Measurements from ENCODE around the gene ART5.
"Not testable (repeated sequence)": the region's sequence is repeated elsewhere in the genome, so short reads cannot be mapped to it uniquely, and the experiment has no call there.

Gene ART5

GRCh38 chr11:3616721-3617460 lies 24.9 kb downstream of the ART5 start:
- no peak for DNase-seq

- DNase-seq: no peak
Measured at GRCh38 chr11:3615998-3616397, 25.8 kb downstream of the ART5 start.

- no peak for DNase-seq
Measured at GRCh38 chr11:3614742-3615171, 27.0 kb downstream of the ART5 start.

GRCh38 chr11:3613998-3614741 lies 27.6 kb downstream of the ART5 start:
- no peak for DNase-seq

DNA sequence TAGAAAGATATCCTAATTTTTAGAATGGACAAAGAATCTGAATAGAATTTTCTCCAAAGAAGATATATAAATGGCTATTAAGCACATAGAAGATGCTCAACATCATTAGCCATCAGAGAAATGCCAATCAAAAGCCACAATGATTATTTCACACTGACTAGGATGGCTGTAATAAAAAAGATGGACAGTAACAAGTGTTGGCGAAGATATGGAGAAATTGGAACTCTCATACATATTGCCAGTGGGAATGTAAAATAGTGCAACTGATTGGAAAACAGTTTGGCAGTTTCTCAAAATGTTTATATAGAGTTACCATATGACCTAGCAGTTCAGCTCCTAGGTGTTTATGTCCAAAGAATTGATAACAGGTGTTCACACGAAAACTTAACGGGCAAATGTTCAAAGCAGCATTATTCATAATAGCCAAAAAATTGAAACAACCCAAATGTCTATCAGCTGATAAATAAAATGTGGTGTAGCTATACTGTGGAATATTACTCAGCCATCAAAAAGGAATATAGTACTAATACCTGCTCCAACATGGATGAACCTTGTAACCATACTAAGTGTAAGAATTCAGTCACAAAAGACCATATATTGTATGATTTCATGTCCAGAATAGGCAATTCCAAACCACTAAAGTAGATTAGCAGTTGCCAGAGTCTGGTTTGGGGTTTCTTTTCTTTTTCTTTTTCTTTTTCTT lies 29.7 kb downstream of the ART5 start:
- no peak for DNase-seq

DNA sequence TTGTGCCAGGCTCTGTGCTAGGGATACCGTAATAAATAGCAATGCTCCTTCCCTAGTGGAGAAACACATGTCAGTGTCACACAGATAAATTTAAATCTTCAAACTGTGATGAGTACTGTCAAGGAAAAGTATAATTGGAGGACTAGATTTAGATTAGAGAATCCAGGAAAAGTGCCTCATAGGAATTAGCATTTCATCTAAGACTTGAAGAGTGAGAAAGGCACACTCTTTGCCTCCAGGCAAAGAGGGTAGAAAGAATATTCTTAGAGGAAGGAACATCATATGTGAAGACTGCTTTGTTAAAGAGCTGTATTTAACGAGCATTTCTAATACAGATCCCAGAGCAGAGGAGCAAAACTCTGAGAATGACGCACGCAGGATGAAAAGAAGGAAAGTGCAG lies 30.9 kb downstream of the ART5 start:
- no peak for DNase-seq

DNA sequence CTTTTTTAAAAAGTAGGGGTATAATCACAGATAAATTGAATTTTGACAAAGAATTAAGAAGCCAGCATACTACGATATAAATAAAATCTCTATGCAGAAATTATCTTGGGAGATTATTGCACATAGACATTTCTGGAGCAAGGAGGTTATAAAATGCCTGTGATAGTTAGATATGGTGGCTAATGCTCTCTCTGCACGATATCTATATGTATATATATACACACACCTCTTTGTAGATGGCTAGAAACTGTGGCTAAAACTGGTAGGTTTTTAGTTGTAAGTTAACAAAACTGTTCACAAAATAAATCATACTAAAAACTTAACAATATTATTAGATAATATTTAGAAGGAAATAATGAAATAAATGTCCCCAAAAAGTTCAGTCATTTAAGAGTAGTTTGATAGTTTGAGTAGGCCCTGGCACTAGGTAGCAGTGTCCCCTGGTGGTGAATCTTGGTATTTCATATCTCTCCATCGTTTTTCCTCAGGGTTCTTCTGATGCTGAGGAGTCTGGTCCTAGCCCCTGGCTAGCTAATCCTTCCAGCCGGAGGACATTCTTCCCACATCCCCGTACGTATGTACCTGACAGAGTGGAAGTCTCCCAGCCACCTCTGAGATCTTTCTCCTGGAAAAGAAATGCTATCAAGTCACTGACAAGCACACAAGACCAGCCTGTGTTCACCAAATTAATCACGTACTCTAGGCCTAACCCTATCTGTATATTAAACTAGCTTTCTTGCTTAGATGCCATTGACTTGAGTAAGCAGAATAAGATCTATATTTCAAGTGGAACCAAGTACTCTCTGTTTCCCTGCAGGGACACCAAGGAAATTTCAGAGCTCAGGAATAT lies 32.2 kb downstream of the ART5 start:
- peak; percentile 7 for DNase-seq

- DNase-seq: no peak
Measured at GRCh38 chr11:3605771-3606203, 36.0 kb downstream of the ART5 start.

- DNase-seq: no peak
Measured at GRCh38 chr11:3605283-3605662, 36.5 kb downstream of the ART5 start.

DNA sequence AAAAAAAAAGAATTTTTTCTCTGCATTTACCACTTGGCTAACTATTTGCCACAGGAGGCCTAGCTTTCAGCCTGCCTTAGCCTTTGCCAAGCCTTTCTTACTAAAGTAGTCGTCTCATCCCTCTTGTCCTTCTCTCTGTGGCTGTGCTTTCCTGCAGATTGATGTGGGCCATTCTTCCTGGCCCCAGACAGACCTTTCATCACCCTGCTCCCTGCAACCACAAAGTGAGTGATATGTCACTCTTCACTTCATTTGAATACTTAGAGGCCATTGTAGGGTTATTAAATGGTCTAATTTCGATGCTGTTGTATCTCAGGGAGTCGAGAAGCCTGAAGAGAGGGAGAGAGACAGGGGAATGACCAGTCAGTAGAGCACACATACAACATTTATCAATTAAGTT lies 37.6 kb downstream of the ART5 start:
- DNase-seq: no peak

DNA sequence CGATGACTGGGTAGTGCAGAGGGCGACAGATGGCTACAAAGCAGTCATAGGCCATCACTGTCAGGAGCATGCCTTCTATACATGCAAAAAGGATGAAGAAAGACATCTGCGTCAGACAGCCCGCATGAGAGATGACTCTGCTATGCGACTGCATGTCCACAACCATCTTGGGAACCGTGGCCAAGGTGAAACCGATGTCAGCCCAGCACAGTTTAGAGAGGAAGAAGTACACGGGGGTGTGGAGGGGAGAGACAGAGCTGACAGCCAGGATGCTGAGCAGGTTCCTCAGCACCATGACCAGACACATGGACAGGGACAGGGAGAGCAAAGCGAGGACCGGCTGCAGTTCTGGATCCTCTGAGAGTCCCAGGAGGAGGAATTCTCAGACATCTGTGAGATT lies 41.6 kb downstream of the ART5 start:
- DNase-seq: not testable (repeated sequence)

- not testable (repeated sequence) for DNase-seq
Measured at GRCh38 chr11:3597743-3598142, 44.0 kb downstream of the ART5 start.

- DNase-seq: not testable (repeated sequence)
Measured at GRCh38 chr11:3591326-3591725, 50.5 kb downstream of the ART5 start.

- DNase-seq: not testable (repeated sequence)
Measured at GRCh38 chr11:3590193-3590592, 51.6 kb downstream of the ART5 start.

GRCh38 chr11:3588776-3589175 lies 53.0 kb downstream of the ART5 start:
- not testable (repeated sequence) for DNase-seq

Measured in amniotic stem cell (primary cell).